Hepatocyte (in vitro differentiated cells): ENCODE results near the gene CIZ1. TPM values are rescaled to one million over a fixed set of nuclear protein-coding genes. Genes with fewer than 3 reads are reported as not detected.

Experiments used
- DNase-seq: peaks from one replicate; pipeline ENCODE4 v3.0.0-alpha.2; 2016; ENCODE audit warnings: low spot score
- H2AFZ ChIP-seq: fragments of 200-600 bp; sonication (generic); 2 replicates; pipeline ENCODE4 v1.6.0; 2016; ENCODE audit warnings: antibody characterized with exemption, mild to moderate bottlenecking
- H3K27ac ChIP-seq: fragments of 200-600 bp; sonication (generic); 2 replicates; pipeline ENCODE4 v1.5.1; 2016; ENCODE audit warnings: mild to moderate bottlenecking
- H3K27me3 ChIP-seq: fragments of 200-600 bp; sonication (generic); 2 replicates; pipeline ENCODE4 v1.6.1; 2016
- H3K36me3 ChIP-seq: fragments of 200-600 bp; sonication (generic); replicated peaks from 2 replicates; pipeline ENCODE4 v1.5.1; 2016; ENCODE audit warnings: low read depth; ENCODE audit not compliant: insufficient read depth
- H3K4me1 ChIP-seq: fragments of 200-600 bp; sonication (generic); 2 replicates; pipeline ENCODE4 v1.5.1; 2016; ENCODE audit warnings: mild to moderate bottlenecking, moderate library complexity; ENCODE audit not compliant: insufficient read depth
- H3K4me2 ChIP-seq: fragments of 200-600 bp; sonication (generic); 2 replicates; pipeline ENCODE4 v1.6.0; 2016
- H3K4me3 ChIP-seq: fragments of 200-600 bp; sonication (generic); 2 replicates; pipeline ENCODE4 v1.5.1; 2016; ENCODE audit warnings: mild to moderate bottlenecking
- H3K79me2 ChIP-seq: fragments of 200-600 bp; sonication (generic); 2 replicates; pipeline ENCODE4 v1.6.0; 2017; ENCODE audit warnings: mild to moderate bottlenecking
- H3K9me2 ChIP-seq: fragments of 200-600 bp; sonication (generic); replicated peaks from 2 replicates; pipeline ENCODE4 v1.6.0; 2017; ENCODE audit warnings: mild to moderate bottlenecking; ENCODE audit not compliant: insufficient read depth
- H3K9me3 ChIP-seq: fragments of 200-600 bp; sonication (generic); 2 replicates; pipeline ENCODE4 v1.5.1; 2016; ENCODE audit warnings: low read depth, mild to moderate bottlenecking
- H4K20me1 ChIP-seq: fragments of 200-600 bp; sonication (generic); 2 replicates; pipeline ENCODE4 v1.6.0; 2016; ENCODE audit warnings: mild to moderate bottlenecking; ENCODE audit not compliant: insufficient read depth, poor library complexity, severe bottlenecking
- CTCF ChIP-seq: fragments of 200-600 bp; sonication (generic); IDR thresholded peaks from 2 replicates; pipeline ENCODE4 v1.5.1; 2016; ENCODE audit warnings: antibody characterized with exemption, mild to moderate bottlenecking; ENCODE audit not compliant: poor library complexity
- EZH2 ChIP-seq: fragments of 200-600 bp; sonication (generic); IDR thresholded peaks from 2 replicates; pipeline ENCODE4 v1.6.1; 2016; ENCODE audit warnings: antibody characterized with exemption, mild to moderate bottlenecking, borderline replicate concordance
- EZH2phosphoT487 ChIP-seq: fragments of 200-600 bp; sonication (generic); IDR thresholded peaks from one replicate; pipeline ENCODE4 v1.6.1; 2018; ENCODE audit warnings: antibody characterized with exemption, mild to moderate bottlenecking, low read depth, moderate library complexity; ENCODE audit not compliant: unreplicated experiment, severe bottlenecking
- WGBS: methylation state at CpG from one replicate; pipeline ENCODE4 v1.1.6; 2016; ENCODE audit warnings: low lambda C conversion rate; ENCODE audit errors: missing lambda C conversion rate; 5-methylcytosine and 5-hydroxymethylcytosine counted together
- polyA plus RNA-seq: library from polyadenylated mRNA; unstranded; fragments of >200 nt; fragmentation: Nextera tagmentation; extraction: Ambion mirVana; gene quantifications from 2 replicates; pipeline ENCODE4 v1.2.1, GENCODE V29; 2016
- total RNA-seq: library from RNA; depleted of rRNA; stranded (reverse); fragments of >200 nt; gene quantifications from 2 replicates; pipeline ENCODE4 v1.2.3, GENCODE V29; 2014

CIZ1 gene
- total RNA-seq, result 31.0 and 31.1 TPM in 2 replicates
- polyA plus RNA-seq, result 85.6 and 91.0 TPM in 2 replicates

- peaks cover 39% of the 10 kb centered on the region for H3K79me2 ChIP-seq
- H3K4me3 ChIP-seq, result peak within 1 kb of the TSS; percentile 73
- H3K4me2 ChIP-seq, result peak within 1 kb of the TSS; percentile 94
- TF ChIP-seq EZH2phosphoT487, result no peak
- TF ChIP-seq CTCF, result peak; percentile 81
- H3K9me2 ChIP-seq, result no peaks in the 10 kb centered on the region
- peak; percentile 93 for DNase-seq
- no peaks in the 10 kb centered on the region for H4K20me1 ChIP-seq
- H3K27ac ChIP-seq, result peak within 1 kb of the TSS; percentile 81
- peak within 1 kb of the TSS; percentile 99 for H2AFZ ChIP-seq
- H3K27me3 ChIP-seq, result no peaks in the 10 kb centered on the region
- WGBS, result under 1% methylated on average over 41 of the region's 71 CpGs
- no peaks in the 10 kb centered on the region for H3K9me3 ChIP-seq
- H3K36me3 ChIP-seq, result no peaks in the 10 kb centered on the region
- H3K4me1 ChIP-seq, result peaks cover 9% of the 10 kb centered on the region
Observed at GRCh38 chr9:128191406-128192046, at the start of gene CIZ1. TSS of gene CIZ1 (minus strand) at chr9:128191572. CDS start at chr9:128190857, 715 bp downstream.

GRCh38 chr9:128233817-128234406 lies 42.5 kb upstream of the CIZ1 start:
- no peak for TF ChIP-seq EZH2phosphoT487
- TF ChIP-seq EZH2, result no peak
- TF ChIP-seq CTCF, result no peak
- Histone ChIP-seq H3K4me2 (no peak overlapping the region), H2AFZ (no peak overlapping the region), H3K27me3 (no peaks in the 10 kb centered on the region), H4K20me1 (no peaks in the 10 kb centered on the region), H3K27ac (no peak overlapping the region), H3K36me3 (no peaks in the 10 kb centered on the region), H3K9me3 (no peaks in the 10 kb centered on the region), H3K4me1 (no peaks in the 10 kb centered on the region), H3K79me2 (no peaks in the 10 kb centered on the region), H3K4me3 (no peak overlapping the region), H3K9me2 (no peaks in the 10 kb centered on the region)
- 96% methylated on average over 28 of the region's 28 CpGs for WGBS
- peak; percentile 2 for DNase-seq

GRCh38 chr9:128232528-128233428 lies 41.4 kb upstream of the CIZ1 start:
- WGBS, result 88% methylated on average over 22 of the region's 22 CpGs
- no peak overlapping the region for H3K4me3 ChIP-seq
- H3K27ac ChIP-seq, result no peak overlapping the region
- no peaks in the 10 kb centered on the region for H3K79me2 ChIP-seq
- H3K9me2 ChIP-seq, result no peaks in the 10 kb centered on the region
- no peaks in the 10 kb centered on the region for H3K4me1 ChIP-seq
- no peak overlapping the region for H3K4me2 ChIP-seq
- no peaks in the 10 kb centered on the region for H4K20me1 ChIP-seq
- H3K9me3 ChIP-seq, result no peaks in the 10 kb centered on the region
- no peak for TF ChIP-seq CTCF
- TF ChIP-seq EZH2, result no peak
- TF ChIP-seq EZH2phosphoT487, result no peak
- no peaks in the 10 kb centered on the region for H3K36me3 ChIP-seq
- no peak overlapping the region for H2AFZ ChIP-seq
- peak; percentile 3 for DNase-seq
- H3K27me3 ChIP-seq, result no peaks in the 10 kb centered on the region
